ENCODE results near the gene SERINC5.
"Not testable (repeated sequence)": the region's sequence is repeated elsewhere in the genome, so short reads cannot be mapped to it uniquely, and the experiment has no call there.

The SERINC5 gene

GRCh38 chr5:80141147-80141671 lies 114.6 kb downstream of the SERINC5 start:
- no peak for TF ChIP-seq CTCF (IDR thresholded peaks at IDR 0.05; ENCODE audit: borderline replicate concordance, control extremely low read depth, extremely low read depth, insufficient read depth, missing control alignments)
- no peak for DNase-seq (ENCODE audit: low spot score)
- in situ Hi-C loops (cut with MboI; ENCODE audit: low sequenced_read_pairs, unreplicated experiment), result no loop called here

- DNase-seq (ENCODE audit: low spot score), result no peak
- in situ Hi-C loops (cut with MboI; ENCODE audit: low sequenced_read_pairs, unreplicated experiment), result no loop called here
- no peak for TF ChIP-seq CTCF (IDR thresholded peaks at IDR 0.05; ENCODE audit: borderline replicate concordance, control extremely low read depth, extremely low read depth, insufficient read depth, missing control alignments)
Measured at GRCh38 chr5:80140496-80140895, 115.4 kb downstream of the SERINC5 start.

GRCh38 chr5:80139466-80139972 lies 116.3 kb downstream of the SERINC5 start:
- in situ Hi-C loops (cut with MboI; ENCODE audit: low sequenced_read_pairs, unreplicated experiment), result no loop called here
- DNase-seq (ENCODE audit: low spot score), result no peak
- TF ChIP-seq CTCF (IDR thresholded peaks at IDR 0.05; ENCODE audit: borderline replicate concordance, control extremely low read depth, extremely low read depth, insufficient read depth, missing control alignments), result no peak

- in situ Hi-C loops (cut with MboI; ENCODE audit: low sequenced_read_pairs, unreplicated experiment), result no loop called here
- DNase-seq (ENCODE audit: low spot score), result no peak
- TF ChIP-seq CTCF (IDR thresholded peaks at IDR 0.05; ENCODE audit: borderline replicate concordance, control extremely low read depth, extremely low read depth, insufficient read depth, missing control alignments), result no peak
Measured at GRCh38 chr5:80138486-80138885, 117.4 kb downstream of the SERINC5 start.

- in situ Hi-C loops (cut with MboI; ENCODE audit: low sequenced_read_pairs, unreplicated experiment); DNase-seq (ENCODE audit: low spot score): not testable (repeated sequence)
Measured at GRCh38 chr5:80136798-80137197, 119.0 kb downstream of the SERINC5 start.

GRCh38 chr5:80134876-80135275 lies 121.0 kb downstream of the SERINC5 start:
- in situ Hi-C loops (cut with MboI; ENCODE audit: low sequenced_read_pairs, unreplicated experiment), result no loop called here
- DNase-seq (ENCODE audit: low spot score), result no peak
- no peak for TF ChIP-seq CTCF (IDR thresholded peaks at IDR 0.05; ENCODE audit: borderline replicate concordance, control extremely low read depth, extremely low read depth, insufficient read depth, missing control alignments)

- TF ChIP-seq CTCF (IDR thresholded peaks at IDR 0.05; ENCODE audit: borderline replicate concordance, control extremely low read depth, extremely low read depth, insufficient read depth, missing control alignments), result no peak
- in situ Hi-C loops (cut with MboI; ENCODE audit: low sequenced_read_pairs, unreplicated experiment), result no loop called here
Measured at GRCh38 chr5:80129146-80129545, 126.7 kb downstream of the SERINC5 start.

More at GRCh38 chr5:80129146-80129545, 126.7 kb downstream of the SERINC5 start:
- DNase-seq (ENCODE audit: low spot score), result no peak

Measured in GM13976 (cell line).